Neural cell (in vitro differentiated cells): ENCODE data around the gene WTAP. TPM values are rescaled to one million over a fixed set of nuclear protein-coding genes. Genes with fewer than 3 reads are reported as not detected.

Experiments
- H2AFZ ChIP-seq: fragments of 200-600, 300-800 bp; sonication (generic), shearing (Covaris generic); 2 replicates; pipeline ENCODE4 v1.6.0; 2014; ENCODE audit warnings: low read depth, mild to moderate bottlenecking, antibody characterized with exemption, low read length, moderate library complexity
- H3F3A ChIP-seq: fragments of 200-600 bp; shearing (Covaris generic); 2 replicates; pipeline ENCODE4 v1.6.1; 2016; ENCODE audit warnings: mild to moderate bottlenecking, moderate library complexity, mixed read lengths, antibody characterized with exemption, low read length; ENCODE audit not compliant: insufficient read depth, poor library complexity, severe bottlenecking
- H3K27ac ChIP-seq: fragments of 200-600, 300-800 bp; sonication (generic), shearing (Covaris generic); 2 replicates; pipeline ENCODE4 v1.5.1; 2014; ENCODE audit warnings: mild to moderate bottlenecking, low read length, moderate library complexity
- H3K27me3 ChIP-seq: fragments of 300-800, 200-600 bp; sonication (generic), shearing (Covaris generic); 2 replicates; pipeline ENCODE4 v1.6.0; 2014; ENCODE audit warnings: mild to moderate bottlenecking, low read depth, low read length, moderate library complexity; ENCODE audit not compliant: insufficient read depth
- H3K36me3 ChIP-seq: fragments of 300-800, 200-600 bp; sonication (generic), shearing (Covaris generic); 2 replicates; pipeline ENCODE4 v1.5.1; 2014; ENCODE audit warnings: mild to moderate bottlenecking, antibody characterized with exemption, low read length, moderate library complexity; ENCODE audit not compliant: insufficient read depth
- H3K4me2 ChIP-seq: fragments of 300-800, 200-600 bp; sonication (generic), shearing (Covaris generic); 2 replicates; pipeline ENCODE4 v1.6.0; 2014; ENCODE audit warnings: mild to moderate bottlenecking, low read length
- H3K4me3 ChIP-seq: fragments of 300-800, 200-600 bp; sonication (generic), shearing (Covaris generic); 2 replicates; pipeline ENCODE4 v1.5.1; 2014; ENCODE audit warnings: mild to moderate bottlenecking, low read length, moderate library complexity
- H3K79me2 ChIP-seq: fragments of 200-600 bp; shearing (Covaris generic); replicated peaks from 2 replicates; pipeline ENCODE4 v1.6.0; 2014; ENCODE audit warnings: mild to moderate bottlenecking, low read length, moderate library complexity; ENCODE audit not compliant: insufficient read depth
- H3K9ac ChIP-seq: fragments of 300-800, 200-600 bp; sonication (generic), shearing (Covaris generic); 2 replicates; pipeline ENCODE4 v1.6.1; 2016; ENCODE audit warnings: mild to moderate bottlenecking, low read length, mixed read lengths
- H3K9me2 ChIP-seq: fragments of 200-600 bp; shearing (Covaris generic); 2 replicates; pipeline ENCODE4 v1.6.1; 2016; ENCODE audit warnings: mild to moderate bottlenecking, low read length, mixed read lengths; ENCODE audit not compliant: insufficient read depth
- H3K9me3 ChIP-seq: fragments of 200-600, 300-800 bp; sonication (generic), shearing (Covaris generic); 2 replicates; pipeline ENCODE4 v1.6.1; 2016; ENCODE audit warnings: mild to moderate bottlenecking, mixed run types, low read length, moderate library complexity, mixed read lengths
- H4K20me1 ChIP-seq: fragments of 200-600 bp; shearing (Covaris generic); 2 replicates; pipeline ENCODE4 v1.6.1; 2016; ENCODE audit warnings: mild to moderate bottlenecking, mixed run types; ENCODE audit not compliant: insufficient read depth
- EP300 ChIP-seq: fragments of 450-650 bp; conservative IDR thresholded peaks from 2 replicates; pipeline ENCODE4 v1.6.1; 2014; ENCODE audit warnings: antibody characterized with exemption, mild to moderate bottlenecking, moderate library complexity; ENCODE audit not compliant: poor library complexity, severe bottlenecking
- EZH2 ChIP-seq: fragments of 200-600, 300-800 bp; shearing (Covaris generic), sonication (generic); IDR thresholded peaks from 2 replicates; pipeline ENCODE4 v1.6.1; 2014; ENCODE audit warnings: antibody characterized with exemption, low read length, borderline replicate concordance, mild to moderate bottlenecking; ENCODE audit not compliant: insufficient read depth, poor library complexity, severe bottlenecking
- MXI1 ChIP-seq: fragments of 450-650 bp; conservative IDR thresholded peaks from 2 replicates; pipeline ENCODE4 v1.6.1; 2014; ENCODE audit warnings: antibody characterized with exemption, mild to moderate bottlenecking; ENCODE audit not compliant: poor library complexity, severe bottlenecking
- POLR2AphosphoS5 ChIP-seq: IDR thresholded peaks from 2 replicates; pipeline ENCODE4 v1.6.1; 2012
- RAD21 ChIP-seq: fragments of 450-650 bp; conservative IDR thresholded peaks from 2 replicates; pipeline ENCODE4 v1.6.1; 2014; ENCODE audit warnings: antibody characterized with exemption, mild to moderate bottlenecking, moderate library complexity
- SMC3 ChIP-seq: fragments of 450-650 bp; conservative IDR thresholded peaks from 2 replicates; pipeline ENCODE4 v1.6.1; 2014; ENCODE audit warnings: antibody characterized with exemption, mild to moderate bottlenecking, moderate library complexity; ENCODE audit not compliant: poor library complexity
- TAF1 ChIP-seq: IDR thresholded peaks from 2 replicates; pipeline ENCODE4 v1.6.1; 2012; ENCODE audit warnings: low read depth
- polyA plus RNA-seq: library from polyadenylated mRNA; depleted of rRNA; stranded (reverse); fragments of >200 nt; gene quantifications from 2 replicates; pipeline ENCODE4 v1.2.3, GENCODE V29; 2014
- TF ChIP-seq, protein P1 (sequence below): fragments of 450-650 bp; IDR thresholded peaks from 2 replicates; pipeline ENCODE4 v1.5.1; 2014; ENCODE audit warnings: antibody characterized with exemption, mild to moderate bottlenecking, moderate library complexity; ENCODE audit not compliant: poor library complexity, severe bottlenecking
- TF ChIP-seq, protein P2 (sequence below): IDR thresholded peaks from 2 replicates; pipeline ENCODE4 v1.6.1; 2012; ENCODE audit warnings: borderline replicate concordance

WTAP gene
- polyA plus RNA-seq, 1 donor from 2014 or later = 94.1 TPM

DNA sequence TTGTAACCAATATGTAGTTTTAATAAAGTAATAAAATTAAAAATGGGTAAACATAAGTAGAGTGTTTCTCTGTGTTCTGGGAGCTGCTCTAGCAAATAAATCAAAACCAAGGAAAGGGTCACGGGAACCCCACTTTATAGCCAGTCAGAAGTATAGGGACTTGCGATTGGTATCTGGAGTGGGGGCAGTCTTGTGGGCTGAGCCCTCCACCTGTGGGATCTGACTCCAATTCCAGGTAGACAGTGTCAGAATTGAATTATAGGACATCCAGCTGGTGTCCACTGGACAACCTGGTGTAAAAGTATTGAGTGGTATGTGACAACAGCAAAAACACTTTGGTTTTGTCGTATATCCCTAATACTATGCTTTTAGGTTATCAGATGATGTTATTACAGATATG, 48.7 kb upstream of the WTAP start:
- Histone ChIP-seq H3K79me2 (no peaks in the 10 kb centered on the region), H3F3A (no peaks in the 10 kb centered on the region), H3K9ac (no peak overlapping the region), H4K20me1 (no peaks in the 10 kb centered on the region), H3K4me2 (no peak overlapping the region), H3K9me2 (no peaks in the 10 kb centered on the region), H3K4me3 (no peak overlapping the region), H2AFZ (no peak overlapping the region), H3K27me3 (no peaks in the 10 kb centered on the region), H3K36me3 (peaks cover 2% of the 10 kb centered on the region), H3K9me3 (no peaks in the 10 kb centered on the region), H3K27ac (no peak overlapping the region)
- TF ChIP-seq EP300 (no peak), SMC3 (no peak), TAF1 (no peak), EZH2 (no peak), RAD21 (no peak), POLR2AphosphoS5 (no peak), MXI1 (no peak)
- TF ChIP-seq, protein P1, sequence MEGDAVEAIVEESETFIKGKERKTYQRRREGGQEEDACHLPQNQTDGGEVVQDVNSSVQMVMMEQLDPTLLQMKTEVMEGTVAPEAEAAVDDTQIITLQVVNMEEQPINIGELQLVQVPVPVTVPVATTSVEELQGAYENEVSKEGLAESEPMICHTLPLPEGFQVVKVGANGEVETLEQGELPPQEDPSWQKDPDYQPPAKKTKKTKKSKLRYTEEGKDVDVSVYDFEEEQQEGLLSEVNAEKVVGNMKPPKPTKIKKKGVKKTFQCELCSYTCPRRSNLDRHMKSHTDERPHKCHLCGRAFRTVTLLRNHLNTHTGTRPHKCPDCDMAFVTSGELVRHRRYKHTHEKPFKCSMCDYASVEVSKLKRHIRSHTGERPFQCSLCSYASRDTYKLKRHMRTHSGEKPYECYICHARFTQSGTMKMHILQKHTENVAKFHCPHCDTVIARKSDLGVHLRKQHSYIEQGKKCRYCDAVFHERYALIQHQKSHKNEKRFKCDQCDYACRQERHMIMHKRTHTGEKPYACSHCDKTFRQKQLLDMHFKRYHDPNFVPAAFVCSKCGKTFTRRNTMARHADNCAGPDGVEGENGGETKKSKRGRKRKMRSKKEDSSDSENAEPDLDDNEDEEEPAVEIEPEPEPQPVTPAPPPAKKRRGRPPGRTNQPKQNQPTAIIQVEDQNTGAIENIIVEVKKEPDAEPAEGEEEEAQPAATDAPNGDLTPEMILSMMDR = no peak
- TF ChIP-seq, protein P2, sequence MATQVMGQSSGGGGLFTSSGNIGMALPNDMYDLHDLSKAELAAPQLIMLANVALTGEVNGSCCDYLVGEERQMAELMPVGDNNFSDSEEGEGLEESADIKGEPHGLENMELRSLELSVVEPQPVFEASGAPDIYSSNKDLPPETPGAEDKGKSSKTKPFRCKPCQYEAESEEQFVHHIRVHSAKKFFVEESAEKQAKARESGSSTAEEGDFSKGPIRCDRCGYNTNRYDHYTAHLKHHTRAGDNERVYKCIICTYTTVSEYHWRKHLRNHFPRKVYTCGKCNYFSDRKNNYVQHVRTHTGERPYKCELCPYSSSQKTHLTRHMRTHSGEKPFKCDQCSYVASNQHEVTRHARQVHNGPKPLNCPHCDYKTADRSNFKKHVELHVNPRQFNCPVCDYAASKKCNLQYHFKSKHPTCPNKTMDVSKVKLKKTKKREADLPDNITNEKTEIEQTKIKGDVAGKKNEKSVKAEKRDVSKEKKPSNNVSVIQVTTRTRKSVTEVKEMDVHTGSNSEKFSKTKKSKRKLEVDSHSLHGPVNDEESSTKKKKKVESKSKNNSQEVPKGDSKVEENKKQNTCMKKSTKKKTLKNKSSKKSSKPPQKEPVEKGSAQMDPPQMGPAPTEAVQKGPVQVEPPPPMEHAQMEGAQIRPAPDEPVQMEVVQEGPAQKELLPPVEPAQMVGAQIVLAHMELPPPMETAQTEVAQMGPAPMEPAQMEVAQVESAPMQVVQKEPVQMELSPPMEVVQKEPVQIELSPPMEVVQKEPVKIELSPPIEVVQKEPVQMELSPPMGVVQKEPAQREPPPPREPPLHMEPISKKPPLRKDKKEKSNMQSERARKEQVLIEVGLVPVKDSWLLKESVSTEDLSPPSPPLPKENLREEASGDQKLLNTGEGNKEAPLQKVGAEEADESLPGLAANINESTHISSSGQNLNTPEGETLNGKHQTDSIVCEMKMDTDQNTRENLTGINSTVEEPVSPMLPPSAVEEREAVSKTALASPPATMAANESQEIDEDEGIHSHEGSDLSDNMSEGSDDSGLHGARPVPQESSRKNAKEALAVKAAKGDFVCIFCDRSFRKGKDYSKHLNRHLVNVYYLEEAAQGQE = no peak

DNA sequence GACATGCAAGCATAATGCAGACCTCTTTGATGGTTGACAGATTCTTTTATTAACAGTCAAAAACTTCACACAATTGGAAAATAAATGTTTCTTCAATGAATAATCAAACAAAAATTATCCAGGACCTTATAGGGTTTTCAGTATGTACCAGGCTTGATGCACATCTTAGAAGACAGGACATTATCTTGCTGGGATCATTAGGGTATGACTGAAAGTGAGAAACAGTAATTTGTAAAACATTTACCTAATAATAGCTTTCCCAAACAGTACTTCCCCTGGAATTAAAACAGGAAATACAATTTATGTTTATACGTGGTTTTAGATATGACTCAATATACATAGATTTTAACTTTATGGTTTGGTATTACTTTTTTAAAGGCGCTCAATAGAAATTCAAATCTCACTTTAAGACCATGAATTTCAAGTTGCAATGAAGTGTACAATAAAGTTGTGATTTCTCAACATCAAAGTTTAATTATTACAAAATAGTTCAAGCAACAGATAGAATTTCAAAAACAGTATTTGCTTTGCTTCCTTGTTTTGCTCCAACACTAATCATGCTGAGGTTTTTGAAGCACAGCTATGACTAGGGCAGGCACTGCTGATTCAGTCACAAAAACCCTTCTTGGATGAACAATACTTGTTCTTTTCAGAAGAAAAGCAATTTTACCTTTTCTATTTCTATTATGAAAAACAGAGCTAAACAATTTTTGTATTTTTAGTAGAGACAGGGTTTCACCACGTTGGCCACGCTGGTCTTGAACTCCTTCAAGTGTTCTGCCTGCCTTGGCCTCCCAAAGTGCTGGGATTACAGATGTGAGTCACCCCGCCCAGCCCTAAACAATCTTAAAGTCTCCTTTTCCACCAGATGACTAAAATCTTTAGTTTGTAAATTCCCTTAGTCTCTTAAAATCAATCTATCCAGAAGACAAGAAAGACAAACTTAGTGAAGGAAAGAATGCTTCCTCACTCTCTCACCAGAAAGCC, 47.9 kb upstream of the WTAP start:
- Histone ChIP-seq H3K4me3 (no peak overlapping the region), H3K36me3 (peaks cover 6% of the 10 kb centered on the region), H3K9me2 (no peaks in the 10 kb centered on the region), H2AFZ (no peak overlapping the region), H4K20me1 (no peaks in the 10 kb centered on the region), H3K27ac (no peak overlapping the region), H3K79me2 (no peaks in the 10 kb centered on the region), H3K9ac (no peak overlapping the region), H3K27me3 (no peaks in the 10 kb centered on the region), H3K4me2 (no peak overlapping the region), H3F3A (no peaks in the 10 kb centered on the region), H3K9me3 (no peaks in the 10 kb centered on the region)
- no peak for TF ChIP-seq SMC3
- no peak for TF ChIP-seq POLR2AphosphoS5
- no peak for TF ChIP-seq MXI1
- TF ChIP-seq EP300 = no peak
- TF ChIP-seq, protein P2 = no peak
- TF ChIP-seq TAF1 = no peak
